HAP-1 (cell line): ENCODE measurements around the gene MT1G.

Source experiments
- DNase-seq, 2 experiments: peaks; one replicate each; pipeline ENCODE4 v3.0.0-alpha.2; 2016 to 2020; ENCODE audit warnings: low spot score in 2 of 2
- H3K27me3 ChIP-seq: fragments of 250-450 bp; sonication (Bioruptor Pico); 2 replicates; pipeline ENCODE4 v1.5.1; 2020; ENCODE audit warnings: low read depth, mild to moderate bottlenecking, moderate library complexity
- H3K36me3 ChIP-seq: fragments of 250-450 bp; sonication (Bioruptor Pico); replicated peaks from 2 replicates; pipeline ENCODE4 v1.5.1; 2020; ENCODE audit warnings: mild to moderate bottlenecking
- H3K4me1 ChIP-seq: fragments of 250-450 bp; sonication (Bioruptor Pico); 2 replicates; pipeline ENCODE4 v1.5.1; 2020; ENCODE audit warnings: mild to moderate bottlenecking
- H3K4me3 ChIP-seq: fragments of 250-450 bp; sonication (Bioruptor Pico); 2 replicates; pipeline ENCODE4 v1.5.1; 2020; ENCODE audit warnings: mild to moderate bottlenecking, moderate library complexity
- H3K9me3 ChIP-seq: fragments of 250-450 bp; sonication (Bioruptor Pico); 2 replicates; pipeline ENCODE4 v1.5.1; 2020; ENCODE audit warnings: mild to moderate bottlenecking, moderate library complexity
- in situ Hi-C: fragments of 300-500 bp; cut with MboI; formaldehyde crosslinking; loops from 3 replicates; pipeline ENCODE4 v1.14.3; 2020; ENCODE audit warnings: low sequenced_read_pairs, inconsistent platforms, mixed read lengths

MT1G gene

DNA sequence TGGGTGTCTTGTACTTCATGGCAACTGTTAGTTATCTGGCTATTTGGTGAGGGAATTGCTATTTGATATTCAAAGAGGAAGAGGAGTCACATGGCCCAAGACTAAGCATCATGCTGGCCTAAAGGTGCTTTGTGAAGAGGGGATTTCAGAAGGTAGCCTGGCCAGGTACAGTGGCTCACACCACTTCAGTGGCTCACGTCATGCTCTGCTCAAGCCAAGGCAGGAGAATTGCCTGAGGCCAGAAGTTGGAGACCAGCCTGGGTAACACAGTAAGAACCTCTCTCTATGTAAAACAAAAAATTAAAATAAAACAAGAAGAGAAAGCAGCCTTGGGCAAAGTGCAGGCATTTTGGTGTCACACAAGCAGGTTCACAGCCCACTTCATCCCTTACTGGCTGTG lies 22.6 kb downstream of the MT1G start:
- Histone ChIP-seq H3K4me1 (peaks cover 14% of the 10 kb centered on the region), H3K27me3 (no peaks in the 10 kb centered on the region)

DNA sequence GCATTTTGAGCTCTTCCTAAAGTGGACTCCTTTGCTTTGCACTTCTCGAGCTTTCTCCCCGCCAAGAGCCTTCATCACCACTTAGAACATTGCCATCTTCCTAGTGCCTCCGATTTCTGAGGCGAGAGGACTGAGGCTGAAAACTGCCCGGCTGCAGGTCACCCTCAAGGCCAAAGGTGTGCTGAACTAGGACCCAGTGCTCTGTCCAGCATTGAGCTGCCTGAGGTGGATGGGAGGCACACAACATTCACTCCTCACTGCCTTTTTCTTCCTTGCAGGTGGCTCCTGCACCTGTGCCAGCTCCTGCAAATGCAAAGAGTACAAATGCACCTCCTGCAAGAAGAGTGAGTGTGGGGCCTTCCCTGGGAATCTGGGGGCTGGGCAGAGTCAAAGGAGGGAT lies 24.0 kb downstream of the MT1G start:
- H3K4me1 ChIP-seq: no peaks in the 10 kb centered on the region
- no peaks in the 10 kb centered on the region for H3K27me3 ChIP-seq
- DNase-seq: no peak
- H3K9me3 ChIP-seq: no peaks in the 10 kb centered on the region
- H3K4me3 ChIP-seq: no peak overlapping the region
- in situ Hi-C loops: no loop called here
- H3K36me3 ChIP-seq: no peaks in the 10 kb centered on the region

More for the DNA sequence above, 22.6 kb downstream of the MT1G start:
- Histone ChIP-seq H3K36me3 (no peaks in the 10 kb centered on the region), H3K4me3 (no peak overlapping the region), H3K9me3 (no peaks in the 10 kb centered on the region)
- DNase-seq: no peak
- in situ Hi-C loops: no loop called here

DNA sequence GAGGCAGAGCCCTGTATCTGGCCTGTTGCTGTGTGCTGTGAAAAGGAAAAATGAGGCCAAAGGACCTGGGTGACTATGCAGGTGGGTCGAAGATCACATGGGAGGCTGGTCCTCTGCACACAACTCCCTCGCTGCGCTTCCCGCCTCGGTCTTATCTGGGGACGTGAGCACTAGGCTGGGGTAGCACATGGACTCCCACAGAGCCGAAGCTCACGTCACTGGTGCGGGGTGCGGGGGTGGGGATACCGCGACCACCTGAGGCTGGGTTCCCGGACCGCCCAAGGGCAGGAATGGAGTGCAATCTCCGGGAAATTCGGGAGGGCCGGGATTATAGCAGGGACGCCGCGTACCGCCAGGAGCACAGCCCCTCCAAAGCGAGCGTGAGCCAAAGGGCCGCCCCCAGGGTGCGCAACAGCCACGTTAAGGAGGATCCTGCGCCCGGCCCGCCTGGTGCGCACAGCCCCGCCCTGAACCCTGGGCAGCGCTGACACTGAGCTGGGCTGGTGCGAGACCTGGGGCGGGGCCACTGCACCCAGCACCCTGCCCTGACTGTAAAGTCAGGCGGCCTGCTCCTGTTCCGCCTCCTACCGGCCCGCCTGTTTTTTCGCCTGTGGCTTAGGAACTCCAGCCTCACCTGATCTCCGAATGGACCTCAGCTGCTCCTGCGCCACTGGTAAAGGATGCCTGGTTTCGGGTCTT lies 24.6 kb downstream of the MT1G start:
- Histone ChIP-seq H3K4me3 (no peak overlapping the region), H3K9me3 (no peaks in the 10 kb centered on the region), H3K36me3 (no peaks in the 10 kb centered on the region), H3K27me3 (no peaks in the 10 kb centered on the region), H3K4me1 (no peaks in the 10 kb centered on the region)
- in situ Hi-C loops: no loop called here
- DNase-seq: no peak

DNA sequence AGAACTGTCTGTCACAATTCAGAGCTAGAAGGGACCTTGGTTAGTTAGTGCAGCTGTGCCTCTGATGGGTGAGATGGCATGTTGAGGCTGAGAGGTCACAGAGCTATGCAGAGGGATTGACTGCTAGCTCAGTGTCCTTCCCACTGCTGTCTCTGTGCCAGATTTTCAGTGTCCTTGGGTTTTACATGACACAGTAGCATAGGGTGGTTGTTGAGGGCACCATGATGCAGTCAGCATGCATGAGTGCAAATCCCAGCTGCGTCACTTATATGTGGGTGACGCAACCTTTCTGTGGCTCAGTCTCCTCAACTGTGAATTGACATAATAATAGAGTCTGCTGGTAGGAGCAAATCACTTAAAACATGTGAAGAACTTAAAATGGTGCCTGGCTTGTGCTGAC lies 26.7 kb downstream of the MT1G start:
- no peaks in the 10 kb centered on the region for H3K27me3 ChIP-seq
- in situ Hi-C loops: no loop called here

DNA sequence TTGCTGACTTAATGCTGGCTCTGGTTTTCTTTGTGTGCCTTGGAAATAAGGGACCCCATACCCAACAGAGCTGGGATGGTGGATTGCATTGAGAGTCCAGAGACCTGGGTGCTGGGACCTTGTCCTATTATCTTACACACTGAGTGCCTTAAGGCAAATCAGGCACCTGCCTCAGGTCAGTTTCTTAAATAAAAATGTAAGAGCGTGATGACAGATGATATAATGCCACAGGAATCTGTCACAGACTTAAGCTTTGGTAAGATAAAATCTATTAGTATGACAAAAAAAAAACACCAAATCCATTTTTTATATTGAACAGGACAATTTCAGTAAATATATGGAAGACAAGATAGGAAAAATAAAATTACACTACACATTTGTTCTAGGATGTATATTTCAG lies 27.8 kb downstream of the MT1G start:
- no peaks in the 10 kb centered on the region for H3K36me3 ChIP-seq
- H3K27me3 ChIP-seq: no peaks in the 10 kb centered on the region

More for the DNA sequence above, 26.7 kb downstream of the MT1G start:
- DNase-seq: no peak
- Histone ChIP-seq H3K4me1 (no peaks in the 10 kb centered on the region), H3K36me3 (no peaks in the 10 kb centered on the region), H3K9me3 (no peaks in the 10 kb centered on the region), H3K4me3 (no peak overlapping the region)

DNA sequence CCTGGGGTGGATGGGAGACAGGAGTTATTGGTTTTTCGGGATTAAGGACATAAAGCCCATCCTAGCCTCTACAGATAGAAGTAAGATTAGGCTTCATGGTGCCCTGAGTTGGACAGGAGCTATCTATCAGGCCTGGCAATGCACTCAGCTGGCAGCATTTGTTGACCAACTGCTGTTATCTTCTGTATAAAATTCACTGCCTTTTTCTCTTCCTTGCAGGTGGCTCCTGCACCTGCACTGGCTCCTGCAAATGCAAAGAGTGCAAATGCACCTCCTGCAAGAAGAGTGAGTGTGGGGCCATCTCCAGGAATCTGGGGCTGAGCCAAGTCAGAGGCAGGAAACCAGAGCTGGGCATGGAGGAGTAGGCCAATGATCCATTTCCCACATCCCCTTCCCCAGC lies 28.8 kb downstream of the MT1G start:
- no peak overlapping the region for H3K4me3 ChIP-seq
- no peaks in the 10 kb centered on the region for H3K27me3 ChIP-seq
- no peaks in the 10 kb centered on the region for H3K9me3 ChIP-seq
- H3K36me3 ChIP-seq: no peaks in the 10 kb centered on the region
- H3K4me1 ChIP-seq: no peaks in the 10 kb centered on the region
- in situ Hi-C loops: no loop called here
- no peak for DNase-seq

More for the DNA sequence above, 27.8 kb downstream of the MT1G start:
- DNase-seq: no peak
- Histone ChIP-seq H3K4me3 (no peak overlapping the region), H3K4me1 (no peaks in the 10 kb centered on the region), H3K9me3 (no peaks in the 10 kb centered on the region)
- in situ Hi-C loops: no loop called here

DNA sequence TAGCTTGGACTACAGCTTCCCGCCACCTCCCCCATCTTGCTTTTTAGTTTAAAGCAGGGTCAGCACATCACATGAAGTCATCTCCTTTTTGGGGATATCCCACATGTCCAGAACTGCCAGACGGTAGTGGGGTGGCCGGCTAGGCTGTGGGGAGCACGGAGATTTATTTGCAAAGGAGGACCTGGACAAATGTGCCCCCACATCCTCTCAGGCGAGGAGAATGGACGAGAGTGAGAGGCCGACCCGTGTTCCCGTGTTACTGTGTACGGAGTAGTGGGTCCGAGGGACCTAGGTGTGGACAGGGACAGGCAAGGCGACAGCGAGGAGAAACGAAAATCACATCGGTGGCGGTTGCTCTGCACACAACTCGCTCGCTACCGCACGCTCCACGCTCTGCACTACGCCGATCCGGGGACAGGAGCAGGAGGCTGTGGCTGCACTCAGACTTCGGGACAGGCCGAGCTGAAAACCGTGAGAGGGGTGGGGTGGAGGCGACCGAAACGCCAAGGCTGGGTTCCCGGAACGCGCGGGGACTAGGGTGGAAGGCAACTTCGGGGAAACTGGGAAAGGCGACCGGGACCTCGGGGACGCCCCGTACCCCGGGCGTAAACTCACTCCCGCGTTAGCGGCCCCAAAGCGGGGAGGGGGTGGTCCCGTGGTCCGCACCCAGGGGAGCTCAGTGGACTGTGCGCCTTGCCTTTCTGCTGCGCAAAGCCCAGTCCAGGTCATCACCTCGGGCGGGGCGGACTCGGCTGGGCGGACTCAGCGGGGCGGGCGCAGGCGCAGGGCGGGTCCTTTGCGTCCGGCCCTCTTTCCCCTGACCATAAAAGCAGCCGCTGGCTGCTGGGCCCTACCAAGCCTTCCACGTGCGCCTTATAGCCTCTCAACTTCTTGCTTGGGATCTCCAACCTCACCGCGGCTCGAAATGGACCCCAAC lies 29.8 kb downstream of the MT1G start, which contains the start of gene MT1A:
TSS of gene MT1A (plus strand) at position 853 of the 937 bp plus-strand sequence. CDS start at position 926, 73 bp downstream.
- no peak for DNase-seq
- no peak within 1 kb of the TSS for H3K4me3 ChIP-seq

DNA sequence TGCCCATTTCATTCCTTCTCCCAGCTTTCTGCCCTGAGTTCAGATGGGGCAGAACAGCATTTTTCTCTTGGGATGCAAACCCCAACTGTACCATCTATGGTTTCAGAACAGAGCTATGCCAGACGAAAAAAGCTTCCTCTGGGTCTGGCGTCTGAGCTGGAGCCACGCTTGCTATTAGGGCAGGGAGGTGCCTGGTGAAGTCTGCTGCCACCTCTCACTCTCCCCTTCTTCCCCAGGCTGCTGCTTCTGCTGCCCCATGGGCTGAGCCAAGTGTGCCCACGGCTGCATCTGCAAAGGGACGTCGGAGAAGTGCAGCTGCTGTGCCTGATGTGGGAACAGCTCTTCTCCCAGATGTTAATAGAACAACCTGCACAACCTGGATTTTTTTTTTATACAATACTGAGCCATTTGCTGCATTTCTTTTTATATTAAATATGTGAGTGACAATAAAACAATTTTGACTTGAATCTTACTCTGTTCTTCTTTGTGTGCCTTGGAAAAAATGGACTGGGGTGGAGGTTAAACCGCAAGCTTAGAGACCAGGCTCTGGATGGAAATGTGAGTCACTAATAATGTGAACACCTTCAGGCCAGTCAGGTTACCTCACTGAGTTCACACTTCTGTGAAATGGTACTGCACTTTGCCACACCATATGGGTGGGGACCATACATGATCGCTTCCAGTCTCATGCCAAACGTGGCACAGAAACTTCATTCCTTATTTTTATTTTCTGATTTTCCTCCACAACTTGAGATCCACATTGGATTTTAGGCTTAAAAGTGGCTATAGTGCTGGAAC lies 31.1 kb downstream of the MT1G start:
- Histone ChIP-seq H3K27me3 (no peaks in the 10 kb centered on the region), H3K9me3 (no peaks in the 10 kb centered on the region), H3K4me3 (no peak overlapping the region), H3K4me1 (peaks cover 11% of the 10 kb centered on the region), H3K36me3 (no peaks in the 10 kb centered on the region)
- DNase-seq: no peak
- in situ Hi-C loops: no loop called here

More for the DNA sequence above, 29.8 kb downstream of the MT1G start, which contains the start of gene MT1A:
- in situ Hi-C loops: no loop called here
- Histone ChIP-seq H3K27me3 (no peaks in the 10 kb centered on the region), H3K9me3 (no peaks in the 10 kb centered on the region), H3K36me3 (no peaks in the 10 kb centered on the region), H3K4me1 (no peaks in the 10 kb centered on the region)

DNA sequence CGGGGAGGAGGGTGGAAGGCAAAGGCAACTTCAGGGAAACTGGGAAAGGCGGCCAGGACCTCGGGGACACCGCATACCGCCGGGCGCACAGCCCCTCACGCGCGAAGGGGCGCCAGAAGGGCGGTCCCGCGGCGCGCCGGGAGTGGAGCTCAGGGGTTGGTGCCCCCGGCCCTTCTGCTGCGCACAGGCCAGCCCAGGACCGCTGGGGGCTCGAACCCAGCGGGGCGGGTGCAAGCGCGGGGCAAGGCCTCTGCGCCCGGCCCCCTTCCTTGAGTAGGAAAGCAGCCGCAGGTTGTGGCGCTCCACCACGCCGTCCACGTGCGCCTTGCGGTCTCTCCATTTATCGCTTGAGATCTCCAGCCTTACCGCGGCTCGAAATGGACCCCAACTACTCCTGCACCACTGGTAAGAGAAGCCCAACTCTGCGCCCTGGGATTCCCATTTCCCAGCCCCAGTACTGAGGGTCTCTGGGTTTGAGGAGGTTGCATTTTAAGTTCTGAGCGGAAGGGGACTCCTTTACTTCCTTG lies 32.4 kb downstream of the MT1G start:
- no peaks in the 10 kb centered on the region for H3K27me3 ChIP-seq

DNA sequence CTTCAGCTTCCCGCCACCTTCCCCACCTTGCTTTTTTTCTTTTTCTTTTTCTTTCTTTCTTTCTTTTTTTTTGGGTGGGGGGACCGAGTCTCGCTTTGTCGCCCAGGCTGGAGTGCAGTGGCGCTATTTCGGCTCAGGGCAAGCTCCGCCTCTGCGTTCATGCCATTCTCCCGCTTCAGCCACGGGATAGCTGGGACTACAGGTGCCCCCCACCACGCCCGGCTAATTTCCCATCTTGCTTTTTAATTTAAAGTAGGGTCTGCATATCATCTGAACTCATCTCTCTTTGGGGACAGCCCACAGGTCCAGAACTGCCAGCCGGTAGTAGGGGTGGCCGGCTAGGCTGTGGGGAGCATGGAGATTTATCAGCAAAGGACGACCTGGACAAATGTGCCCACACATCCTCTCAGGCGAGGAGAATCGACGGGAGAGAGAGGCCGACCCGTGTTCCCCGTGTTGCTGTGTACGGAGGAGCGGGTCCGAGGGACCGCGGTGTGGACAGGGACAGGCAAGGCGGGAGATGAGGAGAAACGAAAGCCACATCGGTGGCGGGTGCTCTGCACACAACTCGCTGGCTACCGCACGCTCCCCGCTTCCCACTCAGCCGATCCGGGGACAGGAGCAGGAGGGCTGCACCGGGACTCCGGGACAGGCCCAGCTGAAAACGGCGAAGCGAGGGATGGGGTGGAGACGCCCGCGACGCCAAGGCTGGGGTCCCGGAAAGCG lies 33.0 kb downstream of the MT1G start:
- Histone ChIP-seq H3K9me3 (no peaks in the 10 kb centered on the region), H3K27me3 (no peaks in the 10 kb centered on the region), H3K36me3 (no peaks in the 10 kb centered on the region), H3K4me1 (peaks cover 16% of the 10 kb centered on the region), H3K4me3 (no peak overlapping the region)
- in situ Hi-C loops: no loop called here
- DNase-seq: no peak

More for the DNA sequence above, 32.4 kb downstream of the MT1G start:
- H3K4me1 ChIP-seq: peaks cover 16% of the 10 kb centered on the region
- H3K4me3 ChIP-seq: no peak overlapping the region
- DNase-seq: no peak
- no peaks in the 10 kb centered on the region for H3K9me3 ChIP-seq
- in situ Hi-C loops: no loop called here
- no peaks in the 10 kb centered on the region for H3K36me3 ChIP-seq

DNA sequence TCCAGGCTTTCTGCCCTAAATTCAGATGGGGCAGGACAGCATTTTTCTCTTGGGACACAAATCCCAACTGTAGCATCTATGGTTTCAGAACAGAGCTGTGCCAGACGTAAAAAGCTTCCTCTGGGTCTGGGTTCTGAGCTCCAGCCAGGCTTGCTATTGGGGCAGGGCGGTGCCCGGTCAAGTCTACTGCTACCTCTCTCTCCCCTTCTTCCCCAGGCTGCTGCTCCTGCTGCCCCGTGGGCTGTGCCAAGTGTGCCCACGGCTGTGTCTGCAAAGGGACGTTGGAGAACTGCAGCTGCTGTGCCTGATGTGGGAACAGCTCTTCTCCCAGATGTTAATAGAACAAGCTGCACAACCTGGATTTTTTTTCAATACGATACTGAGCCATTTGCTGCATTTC lies 34.3 kb downstream of the MT1G start:
- Histone ChIP-seq H3K36me3 (no peaks in the 10 kb centered on the region), H3K4me1 (peaks cover 16% of the 10 kb centered on the region), H3K9me3 (no peaks in the 10 kb centered on the region), H3K4me3 (no peak overlapping the region), H3K27me3 (no peaks in the 10 kb centered on the region)
- in situ Hi-C loops: no loop called here
- DNase-seq: no peak

DNA sequence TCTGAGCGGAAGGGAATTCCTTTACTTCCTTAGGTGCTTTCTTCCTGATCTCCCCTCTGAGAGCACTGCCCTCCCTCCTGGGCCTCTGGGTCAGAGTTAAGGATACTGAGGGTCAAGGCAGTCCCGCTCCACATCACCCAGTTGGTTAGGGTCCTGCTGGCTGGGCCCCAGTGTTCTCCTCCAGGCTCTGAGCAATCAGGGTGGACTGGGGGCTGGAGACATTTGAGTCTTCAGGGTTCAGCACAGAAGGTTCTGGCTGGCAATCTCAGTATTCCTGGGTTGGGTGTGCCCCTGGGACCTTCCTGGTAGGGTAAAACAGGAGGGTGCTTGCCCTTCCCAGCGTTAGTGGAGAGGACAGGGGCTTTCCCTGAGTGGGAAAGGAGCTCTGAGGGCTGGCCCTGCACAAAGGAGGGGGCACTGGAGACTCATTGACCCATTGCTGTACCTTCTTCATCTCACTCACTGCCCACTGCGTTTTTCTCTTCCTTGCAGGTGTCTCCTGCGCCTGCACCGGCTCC lies 35.0 kb downstream of the MT1G start:
- peak overlapping the region; percentile 36 for H3K4me3 ChIP-seq
- peaks cover 16% of the 10 kb centered on the region for H3K4me1 ChIP-seq
- no peaks in the 10 kb centered on the region for H3K36me3 ChIP-seq
- no peaks in the 10 kb centered on the region for H3K27me3 ChIP-seq
- H3K9me3 ChIP-seq: no peaks in the 10 kb centered on the region
- DNase-seq: no peak
- in situ Hi-C loops: no loop called here
